ENCODE measurements around the gene RAB7B. TPM values are rescaled to one million over a fixed set of nuclear protein-coding genes. Genes with fewer than 3 reads are reported as not detected.

RAB7B gene
- total RNA-seq, 4 donors from 2014 or later, result 0.78 to 2.4 (median 1.3) TPM

- no peaks in the 10 kb centered on the region for H3K36me3 ChIP-seq
- WGBS, 2 donors, result 86 to 91% methylated on average over 1 of the region's 1 CpG
- H3K27ac ChIP-seq, result no peak overlapping the region
- no peaks in the 10 kb centered on the region for H3K4me1 ChIP-seq
- peaks cover 0 to 13% of the 10 kb centered on the region in 2 donors for H3K27me3 ChIP-seq
- H3K9me3 ChIP-seq, result no peaks in the 10 kb centered on the region
- DNase-seq (ENCODE audit: low spot score in 2 of 2), result no peak
- no peak for TF ChIP-seq EP300 (IDR thresholded peaks at IDR 0.05)
- TF ChIP-seq CTCF (IDR thresholded peaks at IDR 0.05), result no peak
- no peak for TF ChIP-seq POLR2A (IDR thresholded peaks at IDR 0.05)
- H3K4me3 ChIP-seq, result no peak overlapping the region
Observed at GRCh38 chr1:205951746-205952145, 51.4 kb downstream of the RAB7B start.

GRCh38 chr1:205950826-205951549 lies 52.2 kb downstream of the RAB7B start:
- peaks cover 0 to 7% of the 10 kb centered on the region in 2 donors for H3K27me3 ChIP-seq
- no peaks in the 10 kb centered on the region for H3K36me3 ChIP-seq
- no peak overlapping the region for H3K27ac ChIP-seq
- WGBS, 2 donors, result 82% methylated on average over 7 of the region's 7 CpGs
- DNase-seq (ENCODE audit: low spot score in 2 of 2), result no peak
- TF ChIP-seq EP300 (IDR thresholded peaks at IDR 0.05) (no peak), CTCF (IDR thresholded peaks at IDR 0.05) (no peak), POLR2A (IDR thresholded peaks at IDR 0.05) (no peak)
- H3K4me3 ChIP-seq, result no peak overlapping the region
- H3K4me1 ChIP-seq, result no peaks in the 10 kb centered on the region
- H3K9me3 ChIP-seq, result no peaks in the 10 kb centered on the region

- DNase-seq (ENCODE audit: low spot score in 2 of 2), result no peak
Observed at GRCh38 chr1:205950280-205950679, 52.9 kb downstream of the RAB7B start.

DNA sequence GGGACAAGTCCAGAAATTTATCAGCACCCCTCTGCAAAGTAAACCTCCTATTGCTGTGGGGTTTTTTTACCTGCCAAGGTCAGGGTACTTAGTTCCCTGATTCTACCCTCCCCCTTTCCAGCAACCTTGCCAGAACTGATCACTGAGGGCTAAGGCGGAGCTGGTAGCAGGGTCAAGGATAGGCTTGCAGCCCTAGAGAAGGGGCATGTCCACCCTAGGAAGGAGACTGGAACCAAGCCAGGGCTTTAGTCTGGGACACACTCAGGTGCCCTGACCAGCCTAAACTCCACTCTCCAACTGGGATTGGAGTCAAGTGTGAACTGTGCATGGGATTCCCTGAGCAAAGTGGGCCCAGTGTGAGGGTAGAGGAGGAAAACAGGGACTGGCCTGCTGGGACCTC lies 53.4 kb downstream of the RAB7B start:
- no peak for TF ChIP-seq CTCF (IDR thresholded peaks at IDR 0.05)
- TF ChIP-seq POLR2A (IDR thresholded peaks at IDR 0.05), result no peak
- TF ChIP-seq EP300 (IDR thresholded peaks at IDR 0.05), result no peak
- H3K27ac ChIP-seq, result no peak overlapping the region
- H3K9me3 ChIP-seq, result no peaks in the 10 kb centered on the region
- no peak for DNase-seq (ENCODE audit: low spot score in 2 of 2)
- H3K4me3 ChIP-seq, result no peak overlapping the region
- 91 to 93% methylated on average over 1 of the region's 1 CpG for WGBS, 2 donors
- no peaks in the 10 kb centered on the region for H3K36me3 ChIP-seq
- H3K4me1 ChIP-seq, result no peaks in the 10 kb centered on the region
- peaks cover 0 to 4% of the 10 kb centered on the region in 2 donors for H3K27me3 ChIP-seq

More at GRCh38 chr1:205950280-205950679, 52.9 kb downstream of the RAB7B start:
- no peaks in the 10 kb centered on the region for H3K4me1 ChIP-seq
- H3K9me3 ChIP-seq, result no peaks in the 10 kb centered on the region
- no peaks in the 10 kb centered on the region for H3K36me3 ChIP-seq
- TF ChIP-seq EP300 (IDR thresholded peaks at IDR 0.05) (no peak), POLR2A (IDR thresholded peaks at IDR 0.05) (no peak), CTCF (IDR thresholded peaks at IDR 0.05) (no peak)
- H3K4me3 ChIP-seq, result no peak overlapping the region
- 62 to 80% methylated on average over 8 of the region's 8 CpGs for WGBS, 2 donors
- no peak overlapping the region for H3K27ac ChIP-seq
- peaks cover 0 to 6% of the 10 kb centered on the region in 2 donors for H3K27me3 ChIP-seq

- Histone ChIP-seq H3K9me3 (no peaks in the 10 kb centered on the region), H3K27me3 (peaks cover 0 to 12% of the 10 kb centered on the region in 2 donors), H3K4me1 (no peaks in the 10 kb centered on the region), H3K27ac (no peak overlapping the region), H3K4me3 (no peak overlapping the region), H3K36me3 (no peaks in the 10 kb centered on the region)
- TF ChIP-seq CTCF (IDR thresholded peaks at IDR 0.05) (no peak), EP300 (IDR thresholded peaks at IDR 0.05) (no peak), POLR2A (IDR thresholded peaks at IDR 0.05) (no peak)
- DNase-seq (ENCODE audit: low spot score in 2 of 2), result no peak
- 87 to 90% methylated on average over 2 to 3 of the region's 3 CpGs for WGBS, 2 donors
Observed at GRCh38 chr1:205948886-205949285, 54.3 kb downstream of the RAB7B start.
